NCI-H69 (cell line): ENCODE results near the gene POM121C.
A peak's percentile ranks its signal among the peaks of the same experiment; 100 is the strongest.
"Not testable (repeated sequence)": the region's sequence is repeated elsewhere in the genome, so short reads cannot be mapped to it uniquely, and the experiment has no call there.

ENCODE experiments used
- DNase-seq: peaks from one replicate; lab custom pipeline; 2025; lab: John Stamatoyannopoulos, UW

POM121C gene

GRCh38 chr7:75485979-75486643, at the start of gene POM121C:
Gene POM121C (minus strand): TSS chr7:75486299. CDS start chr7:75441496, 44,803 bp downstream.
- peak; percentile 93 for DNase-seq

- DNase-seq, result no peak
Observed at GRCh38 chr7:75534727-75535307, 48.7 kb upstream of the POM121C start.

GRCh38 chr7:75533926-75534325, 47.8 kb upstream of the POM121C start:
- no peak for DNase-seq

DNA sequence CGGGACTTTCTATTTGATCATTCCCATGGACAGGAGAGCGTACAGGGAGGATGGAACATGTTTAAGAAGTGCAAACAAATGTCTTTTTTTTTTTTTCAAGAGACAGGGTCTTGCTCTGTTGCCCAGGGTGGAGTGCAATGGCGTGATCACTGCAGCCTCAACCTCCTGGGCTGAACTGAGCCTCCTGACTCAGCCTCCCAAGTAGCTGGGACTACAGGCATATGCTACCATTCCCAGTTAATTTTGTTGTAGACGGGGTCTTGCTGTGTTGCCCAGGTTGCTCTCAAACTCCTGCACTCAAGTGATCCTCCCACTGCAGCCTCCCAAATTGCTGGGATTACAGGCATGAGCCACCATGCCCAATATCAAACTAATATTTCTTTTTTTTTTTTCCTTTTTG, 46.5 kb upstream of the POM121C start:
- DNase-seq, result no peak

GRCh38 chr7:75531359-75531821, 45.3 kb upstream of the POM121C start:
- peak; percentile 7 for DNase-seq

DNA sequence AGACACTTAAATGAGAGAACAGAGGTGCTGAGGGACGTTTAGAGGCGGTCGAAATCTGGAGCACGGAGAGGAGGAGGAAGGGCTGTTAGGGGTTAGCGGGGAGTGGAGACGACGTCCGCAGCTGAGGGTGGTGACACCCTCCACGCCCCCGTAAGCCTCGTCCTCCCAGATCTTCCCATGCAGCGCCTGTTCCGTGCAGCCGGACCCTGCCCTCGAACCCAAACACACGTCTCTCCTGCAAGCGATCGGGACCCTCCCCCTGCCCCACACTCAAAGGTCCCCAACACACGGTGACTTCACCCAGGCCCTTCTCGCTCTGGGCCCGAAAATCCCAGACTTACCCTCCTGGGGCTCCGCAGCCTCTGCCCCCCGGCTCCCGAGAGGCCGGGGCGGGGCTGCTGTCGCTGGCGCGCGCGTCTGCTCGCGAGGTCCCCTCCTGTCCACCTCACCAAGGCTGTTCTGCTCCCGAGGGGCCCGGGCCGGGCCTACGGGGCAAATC, 41.2 kb upstream of the POM121C start:
- DNase-seq, result peak; percentile 19

DNA sequence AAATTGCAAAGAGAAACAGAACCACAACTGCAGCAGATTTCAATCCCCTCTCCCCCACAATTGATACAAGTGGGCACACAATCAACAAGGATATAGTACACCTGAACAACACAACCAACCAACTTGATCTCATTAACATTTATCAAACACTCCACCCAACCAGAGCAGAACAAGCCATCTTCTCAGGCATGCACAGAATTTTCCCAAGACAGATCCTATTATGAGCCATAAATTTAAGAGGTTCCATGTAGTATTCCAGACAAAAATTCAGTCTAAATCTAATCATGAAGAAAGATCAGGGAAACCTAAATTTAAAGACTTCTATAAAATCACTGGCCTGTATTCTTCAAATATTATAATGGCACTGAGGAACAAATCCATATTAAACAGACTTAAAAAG, 35.6 kb upstream of the POM121C start:
- DNase-seq, result not testable (repeated sequence)

DNA sequence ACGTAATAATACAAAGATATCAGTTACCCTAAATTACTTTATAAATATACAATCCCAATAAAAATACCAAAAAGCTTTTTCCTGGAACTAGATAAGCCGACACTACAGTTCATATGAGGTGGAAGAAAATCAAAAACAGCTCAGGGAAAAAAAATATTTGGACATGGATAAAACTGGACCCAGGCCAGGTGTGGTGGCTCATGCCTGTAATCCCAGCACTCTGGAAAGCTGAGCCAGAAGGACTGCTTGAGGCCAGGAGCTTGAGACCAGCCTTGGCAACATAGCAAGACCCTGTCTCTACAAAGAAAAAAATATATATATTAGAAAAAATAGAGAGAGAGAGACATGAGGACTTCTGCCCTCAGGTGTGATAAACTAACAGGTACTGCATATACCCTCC, 32.7 kb upstream of the POM121C start:
- not testable (repeated sequence) for DNase-seq

DNA sequence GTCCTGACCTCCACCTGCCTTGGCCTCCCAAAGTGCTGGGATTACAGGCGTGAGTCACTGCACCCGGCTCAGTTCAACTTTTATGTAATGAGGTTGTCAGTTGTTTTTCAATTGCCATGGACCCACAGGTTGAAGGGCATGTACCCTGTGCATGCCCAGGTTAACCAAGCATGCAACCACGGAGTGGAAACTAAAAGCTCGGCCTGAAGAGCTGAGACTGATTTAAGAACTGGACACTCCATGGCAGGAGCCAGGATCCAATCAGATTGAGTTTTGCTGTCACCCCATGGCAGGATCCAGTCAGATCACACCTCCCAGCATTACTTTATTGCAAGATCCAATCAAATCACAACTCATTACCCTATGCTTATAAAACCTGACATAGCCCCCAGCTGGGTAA, 22.9 kb upstream of the POM121C start:
- DNase-seq, result not testable (repeated sequence)

GRCh38 chr7:75492020-75492419, 5.9 kb upstream of the POM121C start, which contains the start of gene SPDYE5:
Gene SPDYE5 (plus strand): TSS chr7:75492320. CDS start chr7:75494048, 1,728 bp downstream.
- not testable (repeated sequence) for DNase-seq

DNA sequence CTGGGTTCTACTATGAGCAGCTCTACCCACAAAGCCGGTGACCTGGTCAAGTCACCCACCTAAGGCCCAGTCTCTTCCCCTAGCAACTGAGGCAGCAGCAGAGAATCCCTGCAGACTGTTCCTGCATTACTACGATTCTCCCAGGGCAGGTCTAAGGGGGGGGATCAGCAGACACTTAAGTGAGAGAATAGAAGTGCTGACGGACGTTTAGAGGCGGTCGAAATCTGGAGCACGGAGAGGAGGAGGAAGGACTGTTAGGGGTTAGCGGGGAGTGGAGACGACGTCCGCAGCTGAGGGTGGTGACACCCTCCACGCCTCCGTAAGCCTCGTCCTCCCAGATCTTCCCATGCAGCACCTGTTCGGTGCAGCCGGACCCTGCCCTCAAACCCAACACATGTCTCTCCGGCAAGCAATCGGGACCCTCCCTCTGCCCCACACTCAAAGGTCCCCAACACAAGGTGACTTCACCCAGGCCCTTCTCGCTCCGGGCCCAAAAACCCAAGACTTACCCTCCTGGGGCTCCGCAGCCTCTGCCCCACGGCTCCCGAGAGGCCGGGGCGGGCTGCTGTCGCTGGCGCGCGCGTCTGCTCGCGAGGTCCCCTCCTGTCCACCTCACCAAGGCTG, 632 bp downstream of the POM121C start:
- peak; percentile 9 for DNase-seq

DNA sequence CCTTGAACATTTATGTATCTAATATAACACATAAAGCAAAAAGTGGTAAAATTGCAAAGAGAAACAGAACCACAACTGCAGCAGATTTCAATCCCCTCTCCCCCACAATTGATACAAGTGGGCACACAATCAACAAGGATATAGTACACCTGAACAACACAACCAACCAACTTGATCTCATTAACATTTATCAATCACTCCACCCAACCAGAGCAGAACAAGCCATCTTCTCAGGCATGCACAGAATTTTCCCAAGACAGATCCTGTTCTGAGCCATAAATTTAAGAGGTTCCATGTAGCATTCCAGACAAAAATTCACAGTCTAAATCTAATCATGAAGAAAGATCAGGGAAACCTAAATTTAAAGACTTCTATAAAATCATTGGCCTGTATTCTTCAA, 5.8 kb downstream of the POM121C start:
- DNase-seq, result not testable (repeated sequence)

DNA sequence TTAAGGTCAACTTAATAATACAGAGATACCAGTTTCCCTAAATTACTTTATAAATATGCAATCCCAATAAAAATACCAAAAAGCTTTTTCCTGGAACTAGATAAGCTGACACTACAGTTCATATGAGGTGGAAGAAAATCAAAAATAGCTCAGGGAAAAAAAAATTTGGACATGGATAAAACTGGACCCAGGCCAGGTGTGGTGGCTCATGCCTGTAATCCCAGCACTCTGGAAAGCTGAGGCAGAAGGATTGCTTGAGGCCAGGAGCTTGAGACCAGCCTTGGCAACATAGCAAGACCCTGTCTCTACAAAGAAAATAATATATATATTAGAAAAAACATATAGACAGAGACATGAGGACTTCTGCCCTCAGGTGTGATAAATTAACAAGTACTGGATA, 8.6 kb downstream of the POM121C start:
- not testable (repeated sequence) for DNase-seq

DNA sequence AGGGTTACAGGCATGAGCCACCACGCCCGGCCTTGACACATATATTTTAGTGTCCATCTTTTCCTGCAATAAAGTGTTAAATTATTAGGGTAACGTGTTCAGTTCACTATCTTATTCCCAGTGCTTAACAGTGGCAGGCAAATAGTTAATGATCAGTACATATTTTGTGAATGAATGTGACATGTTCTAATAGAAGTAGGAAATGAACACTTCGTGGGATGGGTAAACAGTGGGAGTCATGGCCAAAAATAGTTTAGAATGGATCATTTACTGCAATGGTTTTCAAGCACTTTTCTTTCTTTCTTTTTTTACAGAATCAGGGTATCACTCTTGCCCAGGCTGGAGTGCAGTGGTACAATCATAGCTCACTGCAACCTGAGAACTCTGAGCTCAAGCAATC, 15.9 kb downstream of the POM121C start:
- DNase-seq, result not testable (repeated sequence)

GRCh38 chr7:75460541-75460940, 25.6 kb downstream of the POM121C start:
- not testable (repeated sequence) for DNase-seq

DNA sequence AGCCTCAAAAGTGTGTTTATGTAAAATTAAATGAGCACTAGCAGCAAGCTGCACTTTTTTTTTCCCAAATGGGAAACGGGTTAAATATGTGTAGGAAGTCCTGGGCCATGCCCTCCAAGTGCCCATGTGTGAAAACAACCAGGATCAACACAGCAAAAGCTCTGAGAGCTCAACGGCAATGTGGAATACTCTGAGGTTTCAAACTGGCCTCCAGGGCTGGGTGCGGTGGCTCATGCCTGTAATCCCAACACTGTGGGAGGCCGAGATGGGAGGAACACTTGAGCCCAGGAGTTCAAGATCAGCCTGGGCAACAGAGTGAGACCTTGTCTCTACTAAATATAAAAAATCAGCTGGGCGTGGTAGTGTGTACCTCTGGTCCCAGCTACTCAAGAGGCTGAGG, 28.1 kb downstream of the POM121C start:
- not testable (repeated sequence) for DNase-seq

GRCh38 chr7:75456403-75456802, 29.7 kb downstream of the POM121C start:
- DNase-seq, result not testable (repeated sequence)

GRCh38 chr7:75452494-75452955, 33.6 kb downstream of the POM121C start:
- DNase-seq, result not testable (repeated sequence)

DNA sequence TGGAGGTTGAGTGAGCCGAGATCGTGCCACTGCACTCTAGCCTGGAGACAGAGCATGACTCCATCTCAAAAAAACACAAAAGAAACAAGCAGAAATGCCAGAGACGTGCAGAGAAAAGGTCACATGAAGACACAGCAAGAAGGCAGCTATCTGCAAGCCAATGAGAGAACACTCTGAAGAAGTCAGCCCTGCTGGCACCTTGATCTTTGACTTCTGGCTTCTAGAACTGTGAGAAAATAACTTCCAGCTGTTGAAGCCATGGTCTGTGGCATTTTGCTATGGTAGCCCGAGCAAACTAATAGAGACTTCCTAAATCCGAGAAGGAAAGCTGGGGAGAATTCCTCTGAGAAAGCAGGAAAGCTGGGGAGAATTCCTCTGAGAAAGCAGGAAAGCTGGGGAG, 36.2 kb downstream of the POM121C start:
- DNase-seq, result not testable (repeated sequence)

DNA sequence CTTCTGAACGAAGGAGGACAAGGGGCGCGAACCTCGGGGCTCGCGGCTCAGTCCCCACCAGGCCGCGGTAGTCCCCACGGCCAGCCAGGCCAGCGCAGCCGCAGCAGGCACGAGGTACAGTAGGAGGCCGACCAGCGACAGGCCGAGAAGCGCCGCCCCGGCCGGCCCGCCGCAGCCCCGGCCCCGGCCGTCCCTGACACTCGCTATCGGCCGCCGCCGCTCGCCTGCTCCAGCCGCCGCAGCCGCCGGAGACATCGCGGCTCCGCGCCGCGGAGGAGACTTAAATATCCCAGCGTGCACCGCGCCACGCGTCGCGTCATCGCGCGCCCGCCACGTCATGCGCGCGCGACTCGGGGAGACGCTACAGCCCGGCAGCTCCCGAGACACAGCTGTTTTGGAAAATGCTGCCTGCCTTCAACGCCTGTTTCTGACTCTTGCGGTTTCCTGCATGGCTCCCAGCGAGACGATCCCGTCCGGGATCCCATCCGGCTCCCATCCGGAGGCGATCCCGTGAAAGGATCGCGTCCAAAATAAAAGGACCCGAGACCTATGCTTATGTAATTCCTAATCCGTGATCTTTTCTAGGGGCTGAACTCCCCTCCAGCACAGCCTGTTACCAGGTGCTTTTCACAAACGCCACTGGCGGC, 43.5 kb downstream of the POM121C start:
- peak; percentile 17 for DNase-seq

DNA sequence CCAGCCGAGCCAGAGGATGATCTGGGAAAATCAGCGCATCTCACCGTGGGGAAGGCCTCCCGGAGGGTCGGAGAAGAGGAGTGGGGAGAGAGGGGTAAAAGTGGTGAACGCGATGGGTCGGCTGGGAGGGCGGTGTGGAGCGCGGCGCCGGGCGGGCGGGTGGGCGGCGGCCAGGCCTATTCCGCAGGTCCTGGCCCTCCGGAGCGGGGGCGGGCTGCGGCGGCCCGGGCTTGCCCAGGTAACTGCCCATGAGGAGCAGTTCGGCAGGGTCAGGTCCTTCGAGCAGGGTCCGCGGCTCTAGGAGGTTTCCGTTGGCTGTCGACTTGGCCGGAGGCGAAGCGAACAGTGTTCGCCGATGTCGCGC, 44.0 kb downstream of the POM121C start:
- not testable (repeated sequence) for DNase-seq

DNA sequence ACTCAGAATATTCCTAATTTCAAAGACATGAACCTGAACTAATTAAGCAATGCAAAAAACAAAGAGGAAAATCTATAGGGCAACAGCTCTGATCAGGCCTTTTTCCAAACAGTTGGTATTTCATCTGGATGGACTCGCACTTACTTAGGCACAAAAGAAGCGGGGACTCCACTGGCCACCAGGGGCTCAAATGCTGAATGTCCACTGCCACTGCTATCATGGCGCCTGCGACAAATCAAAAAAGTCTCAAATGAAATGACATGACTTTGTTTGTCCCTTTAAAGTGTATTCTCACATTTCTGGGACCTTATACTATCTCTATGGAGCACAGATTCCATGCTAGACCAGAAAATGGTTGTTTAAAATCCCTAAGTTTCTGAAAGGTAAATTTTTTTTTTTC, 47.1 kb downstream of the POM121C start:
- DNase-seq, result not testable (repeated sequence)
